KMS-11 (cell line): Measurements from ENCODE around the gene HECW1.

Experiments
- H2AFZ ChIP-seq: fragments of 200-600 bp; sonication (generic); 2 replicates; pipeline ENCODE4 v1.6.1; 2016; ENCODE audit warnings: antibody characterized with exemption, mixed run types, low read depth
- H3K27ac ChIP-seq: fragments of 200-600 bp; sonication (generic); 2 replicates; pipeline ENCODE4 v1.6.1; 2016; ENCODE audit warnings: mild to moderate bottlenecking, mixed run types
- H3K27me3 ChIP-seq: fragments of 200-600 bp; sonication (generic); 2 replicates; pipeline ENCODE4 v1.6.1; 2017; ENCODE audit warnings: mild to moderate bottlenecking, low read depth, mixed run types, moderate library complexity; ENCODE audit not compliant: insufficient read depth
- H3K36me3 ChIP-seq: fragments of 200-600 bp; sonication (generic); 2 replicates; pipeline ENCODE4 v1.6.1; 2017; ENCODE audit warnings: mild to moderate bottlenecking, mixed run types; ENCODE audit not compliant: insufficient read depth
- H3K4me1 ChIP-seq: fragments of 200-600 bp; sonication (generic); 2 replicates; pipeline ENCODE4 v1.6.1; 2016; ENCODE audit warnings: mild to moderate bottlenecking, low read depth, mixed run types; ENCODE audit not compliant: poor library complexity, severe bottlenecking
- H3K4me2 ChIP-seq: fragments of 200-600 bp; sonication (generic); 2 replicates; pipeline ENCODE4 v1.7.0; 2016; ENCODE audit warnings: mild to moderate bottlenecking, mixed run types
- H3K4me3 ChIP-seq: fragments of 200-600 bp; sonication (generic); IDR thresholded peaks from 2 replicates; pipeline ENCODE4 v1.6.1; 2017; ENCODE audit warnings: low read depth, low read length, mixed read lengths; ENCODE audit not compliant: insufficient read depth
- H3K79me2 ChIP-seq: fragments of 200-600 bp; sonication (generic); 2 replicates; pipeline ENCODE4 v1.6.1; 2016; ENCODE audit warnings: low read depth, mixed run types; ENCODE audit not compliant: insufficient read depth
- H3K9ac ChIP-seq: fragments of 200-600 bp; sonication (generic); 2 replicates; pipeline ENCODE4 v1.6.1; 2016; ENCODE audit warnings: mild to moderate bottlenecking, mixed run types
- H4K20me1 ChIP-seq: fragments of 200-600 bp; sonication (generic); 2 replicates; pipeline ENCODE4 v1.6.1; 2016; ENCODE audit warnings: mild to moderate bottlenecking, mixed run types; ENCODE audit not compliant: insufficient read depth
- CTCF ChIP-seq: fragments of 200-600 bp; sonication (generic); conservative IDR thresholded peaks from 2 replicates; pipeline ENCODE4 v1.6.1; 2017; ENCODE audit warnings: low read depth, mild to moderate bottlenecking, antibody characterized with exemption, low read length, moderate library complexity, mixed read lengths

Gene HECW1

GRCh38 chr7:43470110-43470509 is 357.7 kb downstream of the HECW1 start:
- Histone ChIP-seq H3K27me3 (no peaks in the 10 kb centered on the region), H4K20me1 (no peaks in the 10 kb centered on the region), H2AFZ (no peak overlapping the region), H3K4me2 (no peak overlapping the region), H3K9ac (no peak overlapping the region), H3K79me2 (no peaks in the 10 kb centered on the region), H3K4me3 (no peak overlapping the region), H3K27ac (no peak overlapping the region), H3K36me3 (no peaks in the 10 kb centered on the region), H3K4me1 (no peaks in the 10 kb centered on the region)
- TF ChIP-seq CTCF = no peak

GRCh38 chr7:43475983-43476382 is 363.5 kb downstream of the HECW1 start:
- no peak overlapping the region for H3K27ac ChIP-seq
- H3K36me3 ChIP-seq = no peaks in the 10 kb centered on the region
- H4K20me1 ChIP-seq = no peaks in the 10 kb centered on the region

GRCh38 chr7:43476896-43477295 is 364.4 kb downstream of the HECW1 start:
- Histone ChIP-seq H3K4me1 (peaks cover 8% of the 10 kb centered on the region), H3K27ac (no peak overlapping the region), H3K36me3 (no peaks in the 10 kb centered on the region), H4K20me1 (no peaks in the 10 kb centered on the region), H2AFZ (no peak overlapping the region), H3K4me2 (no peak overlapping the region), H3K79me2 (no peaks in the 10 kb centered on the region), H3K27me3 (no peaks in the 10 kb centered on the region), H3K4me3 (no peak overlapping the region), H3K9ac (no peak overlapping the region)
- TF ChIP-seq CTCF = no peak

More at GRCh38 chr7:43475983-43476382, 363.5 kb downstream of the HECW1 start:
- Histone ChIP-seq H3K4me2 (no peak overlapping the region), H3K27me3 (no peaks in the 10 kb centered on the region), H3K4me3 (no peak overlapping the region), H3K79me2 (no peaks in the 10 kb centered on the region), H2AFZ (no peak overlapping the region), H3K4me1 (peaks cover 8% of the 10 kb centered on the region), H3K9ac (no peak overlapping the region)
- TF ChIP-seq CTCF = no peak

GRCh38 chr7:43479042-43479441 is 366.6 kb downstream of the HECW1 start:
- H3K27ac ChIP-seq = no peak overlapping the region
- TF ChIP-seq CTCF = no peak
- no peak overlapping the region for H2AFZ ChIP-seq
- no peaks in the 10 kb centered on the region for H3K27me3 ChIP-seq
- no peaks in the 10 kb centered on the region for H3K36me3 ChIP-seq
- no peak overlapping the region; the same call in 1 of the 2 replicates for H3K4me2 ChIP-seq
- H3K9ac ChIP-seq = no peak overlapping the region
- no peaks in the 10 kb centered on the region for H3K79me2 ChIP-seq
- peaks cover 8% of the 10 kb centered on the region for H3K4me1 ChIP-seq
- H4K20me1 ChIP-seq = no peaks in the 10 kb centered on the region
- no peak overlapping the region for H3K4me3 ChIP-seq
